GM19397 (cell line): ENCODE results near the gene ITM2C.

Experiments used
- ATAC-seq: cut with Tn5 transposase; IDR thresholded peaks from one replicate; pipeline ENCODE4 v1.9.1; 2021; ENCODE audit warnings: mild to moderate bottlenecking, moderate library complexity; ENCODE audit not compliant: unreplicated experiment

ITM2C gene

GRCh38 chr2:230905448-230906421 lies 41.0 kb downstream of the ITM2C start:
- no peak for ATAC-seq

GRCh38 chr2:230906471-230907230 lies 41.9 kb downstream of the ITM2C start:
- ATAC-seq: no peak

- ATAC-seq: no peak
Observed at GRCh38 chr2:230907361-230908091, 42.8 kb downstream of the ITM2C start.

- ATAC-seq: no peak
Observed at GRCh38 chr2:230908092-230908594, 43.4 kb downstream of the ITM2C start.

- ATAC-seq: no peak
Observed at GRCh38 chr2:230908595-230909191, 44.0 kb downstream of the ITM2C start.

- ATAC-seq: no peak
Observed at GRCh38 chr2:230909841-230910545, 45.3 kb downstream of the ITM2C start.

GRCh38 chr2:230910546-230911177 lies 45.9 kb downstream of the ITM2C start:
- no peak for ATAC-seq

GRCh38 chr2:230912046-230912445 lies 47.3 kb downstream of the ITM2C start:
- no peak for ATAC-seq

GRCh38 chr2:230912724-230913123 lies 48.0 kb downstream of the ITM2C start:
- ATAC-seq: no peak

- no peak for ATAC-seq
Observed at GRCh38 chr2:230913406-230914143, 48.8 kb downstream of the ITM2C start.

- no peak for ATAC-seq
Observed at GRCh38 chr2:230914886-230915285, 50.1 kb downstream of the ITM2C start.

- ATAC-seq: no peak
Observed at GRCh38 chr2:230915319-230915718, 50.6 kb downstream of the ITM2C start.

GRCh38 chr2:230916218-230916617 lies 51.5 kb downstream of the ITM2C start:
- no peak for ATAC-seq

GRCh38 chr2:230919240-230919639 lies 54.5 kb downstream of the ITM2C start:
- no peak for ATAC-seq

- ATAC-seq: no peak
Observed at GRCh38 chr2:230919681-230920080, 54.9 kb downstream of the ITM2C start.

GRCh38 chr2:230920167-230920566 lies 55.4 kb downstream of the ITM2C start:
- ATAC-seq: no peak

GRCh38 chr2:230921806-230922595 lies 57.3 kb downstream of the ITM2C start:
- ATAC-seq: no peak
